A673 (cell line): ENCODE measurements around the gene PON1. TPM values are rescaled to one million over a fixed set of nuclear protein-coding genes. Genes with fewer than 3 reads are reported as not detected.

Experiments used
- BruUV-seq: library from RNA; stranded (reverse); fragments of 400-500 nt; replicated peaks from 2 replicates; lab custom pipeline; 2021; lab: Mats Ljungman, UMichigan
- CTCF ChIA-PET: fragments of 300-600 bp; sonication (Branson Sonifier 250); formaldehyde crosslinking; loops from one replicate; lab custom pipeline; 2022; ENCODE audit warnings: antibody characterized with exemption; lab: Charles Lee
- POLR2A ChIA-PET: fragments of 300-600 bp; sonication (Branson Sonifier 250); formaldehyde crosslinking; loops from one replicate; lab custom pipeline; 2022; ENCODE audit warnings: antibody characterized with exemption; ENCODE audit not compliant: low non-redundant PET; lab: Charles Lee
- DNase-seq: peaks from one replicate; pipeline ENCODE4 v3.0.0-alpha.2; 2015; ENCODE audit warnings: low spot score
- H3K27ac ChIP-seq: fragments of 200-600 bp; sonication (generic); 2 replicates; pipeline ENCODE4 v1.5.1; 2016; ENCODE audit warnings: mixed run types, low read depth, mild to moderate bottlenecking, mixed read lengths, antibody characterized with exemption, low read length; ENCODE audit not compliant: poor library complexity, severe bottlenecking
- H3K27me3 ChIP-seq: fragments of 200-600 bp; sonication (generic); replicated peaks from 2 replicates; pipeline ENCODE4 v1.6.1; 2017; ENCODE audit warnings: mixed run types, low read depth, mild to moderate bottlenecking, mixed read lengths, antibody characterized with exemption, low read length; ENCODE audit not compliant: insufficient read depth, poor library complexity
- H3K36me3 ChIP-seq: fragments of 200-600 bp; sonication (generic); 2 replicates; pipeline ENCODE4 v1.6.1; 2016; ENCODE audit warnings: mixed run types, mild to moderate bottlenecking, mixed read lengths, antibody characterized with exemption, low read length; ENCODE audit not compliant: insufficient read depth, poor library complexity, severe bottlenecking
- H3K4me1 ChIP-seq: fragments of 200-600 bp; sonication (generic); 2 replicates; pipeline ENCODE4 v1.6.1; 2017; ENCODE audit warnings: mixed run types, mild to moderate bottlenecking, mixed read lengths, antibody characterized with exemption, low read length; ENCODE audit not compliant: insufficient read depth, poor library complexity, severe bottlenecking
- H3K4me3 ChIP-seq: fragments of 200-600 bp; sonication (generic); 2 replicates; pipeline ENCODE4 v1.5.1; 2016; ENCODE audit warnings: low read depth, mixed run types, mild to moderate bottlenecking, mixed read lengths, low read length; ENCODE audit not compliant: poor library complexity, severe bottlenecking
- H3K9me3 ChIP-seq: fragments of 200-600 bp; sonication (generic); 2 replicates; pipeline ENCODE4 v1.6.1; 2016; ENCODE audit warnings: mixed run types, low read depth, mild to moderate bottlenecking, mixed read lengths, antibody characterized with exemption, low read length; ENCODE audit not compliant: poor library complexity, severe bottlenecking
- EZH2 ChIP-seq: fragments of 200-600 bp; sonication (generic); IDR thresholded peaks from 2 replicates; pipeline ENCODE4 v1.6.1; 2017; ENCODE audit warnings: borderline replicate concordance, low read depth, mild to moderate bottlenecking, mixed read lengths, antibody characterized with exemption, low read length; ENCODE audit not compliant: poor library complexity, severe bottlenecking
- intact Hi-C: fragments of 100-400 bp; cut with micrococcal nuclease; formaldehyde crosslinking; loops from one replicate; pipeline ENCODE4 v1.10.0; 2022; ENCODE audit not compliant: unreplicated experiment
- total RNA-seq: library from RNA; stranded (reverse); gene quantifications from 2 replicates; pipeline ENCODE4 v1.2.3, GENCODE V29; 2021
- TF ChIP-seq, protein P1 (sequence below): fragments of 300-800, 200-600 bp; sonication (generic); conservative IDR thresholded peaks from 2 replicates; pipeline ENCODE4 v1.5.1; 2017; ENCODE audit warnings: low read depth, mild to moderate bottlenecking, antibody characterized with exemption, low read length, moderate library complexity, mixed read lengths

The PON1 gene
- total RNA-seq, 1 experiment from 2014 or later, result not detected

DNA sequence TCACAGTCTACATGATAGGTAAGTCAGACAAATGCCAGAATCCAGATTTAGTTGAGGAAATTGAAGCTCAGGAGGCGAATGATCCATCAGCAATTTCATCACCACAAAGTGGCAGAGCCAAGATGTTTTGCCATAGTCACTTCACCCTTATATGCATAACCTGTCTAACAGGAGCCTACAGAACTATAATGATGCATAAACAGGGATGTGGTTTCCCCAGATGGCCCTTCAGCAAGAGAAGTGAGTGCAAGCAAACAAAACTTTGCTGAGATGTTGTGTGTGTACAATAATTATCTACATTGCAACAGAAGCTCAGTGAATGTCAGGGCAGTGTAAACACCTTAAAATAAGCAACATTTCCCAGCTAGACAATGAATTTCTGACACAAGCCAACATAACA lies 43.3 kb upstream of the PON1 start:
- H3K36me3 ChIP-seq, result no peaks in the 10 kb centered on the region
- no peaks in the 10 kb centered on the region for H3K27me3 ChIP-seq
- no peaks in the 10 kb centered on the region for H3K9me3 ChIP-seq
- no peak overlapping the region for H3K4me3 ChIP-seq
- TF ChIP-seq, protein P1, sequence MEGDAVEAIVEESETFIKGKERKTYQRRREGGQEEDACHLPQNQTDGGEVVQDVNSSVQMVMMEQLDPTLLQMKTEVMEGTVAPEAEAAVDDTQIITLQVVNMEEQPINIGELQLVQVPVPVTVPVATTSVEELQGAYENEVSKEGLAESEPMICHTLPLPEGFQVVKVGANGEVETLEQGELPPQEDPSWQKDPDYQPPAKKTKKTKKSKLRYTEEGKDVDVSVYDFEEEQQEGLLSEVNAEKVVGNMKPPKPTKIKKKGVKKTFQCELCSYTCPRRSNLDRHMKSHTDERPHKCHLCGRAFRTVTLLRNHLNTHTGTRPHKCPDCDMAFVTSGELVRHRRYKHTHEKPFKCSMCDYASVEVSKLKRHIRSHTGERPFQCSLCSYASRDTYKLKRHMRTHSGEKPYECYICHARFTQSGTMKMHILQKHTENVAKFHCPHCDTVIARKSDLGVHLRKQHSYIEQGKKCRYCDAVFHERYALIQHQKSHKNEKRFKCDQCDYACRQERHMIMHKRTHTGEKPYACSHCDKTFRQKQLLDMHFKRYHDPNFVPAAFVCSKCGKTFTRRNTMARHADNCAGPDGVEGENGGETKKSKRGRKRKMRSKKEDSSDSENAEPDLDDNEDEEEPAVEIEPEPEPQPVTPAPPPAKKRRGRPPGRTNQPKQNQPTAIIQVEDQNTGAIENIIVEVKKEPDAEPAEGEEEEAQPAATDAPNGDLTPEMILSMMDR, result no peak
- TF ChIP-seq EZH2, result no peak
- no peak overlapping the region for H3K27ac ChIP-seq
- DNase-seq, result no peak
- no TSS peak for BruUV-seq
- ChIA-PET POLR2A (no interaction called here), CTCF (no interaction called here)
- no peaks in the 10 kb centered on the region for H3K4me1 ChIP-seq
- intact Hi-C loops, result no loop called here

DNA sequence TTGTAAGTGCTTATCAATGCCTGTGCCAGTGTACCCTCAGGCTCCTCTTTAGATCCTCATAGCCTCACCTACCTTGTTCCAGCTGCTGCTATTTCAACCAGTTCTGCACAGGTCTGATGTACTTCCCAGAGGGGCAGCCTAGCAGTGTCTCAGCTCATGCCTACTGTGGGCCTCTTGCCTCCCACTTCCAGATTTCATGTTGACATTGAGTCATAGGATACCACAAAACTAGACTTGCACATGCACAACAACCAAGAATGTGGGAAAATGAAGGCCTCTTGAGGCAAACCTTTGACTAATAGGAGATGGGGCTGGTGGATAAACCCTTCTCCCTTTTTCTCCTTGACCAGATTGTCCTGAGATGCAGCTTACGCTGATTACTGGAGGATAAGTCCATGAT lies 40.8 kb upstream of the PON1 start:
- intact Hi-C loops, result no loop called here
- H3K36me3 ChIP-seq, result no peaks in the 10 kb centered on the region
- no peak overlapping the region for H3K27ac ChIP-seq
- ChIA-PET POLR2A (no interaction called here), CTCF (no interaction called here)
- H3K9me3 ChIP-seq, result no peaks in the 10 kb centered on the region
- H3K27me3 ChIP-seq, result no peaks in the 10 kb centered on the region
- BruUV-seq, result no TSS peak
- no peaks in the 10 kb centered on the region for H3K4me1 ChIP-seq
- H3K4me3 ChIP-seq, result no peak overlapping the region
- DNase-seq, result no peak
- TF ChIP-seq EZH2, result no peak
- TF ChIP-seq, protein P1, result no peak

DNA sequence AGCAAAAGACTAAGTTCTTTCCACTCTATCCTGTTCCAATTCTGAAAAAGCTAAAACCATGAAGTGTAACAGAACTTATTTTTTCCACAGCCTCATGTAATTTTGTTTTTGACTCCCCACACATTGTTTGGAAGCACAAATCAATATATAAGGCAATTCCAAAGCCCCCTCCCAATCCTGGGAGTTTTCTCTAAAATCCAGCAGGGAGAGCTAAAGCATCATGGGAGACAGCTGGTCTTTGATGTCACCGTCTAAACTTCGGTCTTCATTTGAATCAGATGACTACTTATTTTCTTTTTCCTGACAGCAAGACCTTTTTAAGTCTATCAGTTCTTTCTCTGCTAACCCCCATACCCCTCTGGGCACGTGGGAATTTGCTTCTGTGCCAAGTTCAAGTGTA lies 33.3 kb upstream of the PON1 start:
- H3K4me1 ChIP-seq, result no peaks in the 10 kb centered on the region
- intact Hi-C loops, result loop anchor here (1.0 kb wide), 1 partner anchor 120 kb away; no protein-coding TSS in a partner anchor
- H3K27me3 ChIP-seq, result no peaks in the 10 kb centered on the region
- no peaks in the 10 kb centered on the region for H3K36me3 ChIP-seq
- H3K27ac ChIP-seq, result no peak overlapping the region
- no TSS peak for BruUV-seq
- H3K4me3 ChIP-seq, result no peak overlapping the region
- DNase-seq, result peak; percentile 12
- ChIA-PET POLR2A (no interaction called here), CTCF (interaction anchor here (0.6 to 1.6 kb wide), 2 partner anchors 119 to 121 kb away, joined by 4 read pairs; no protein-coding TSS in a partner anchor)
- peaks cover 3% of the 10 kb centered on the region for H3K9me3 ChIP-seq
- TF ChIP-seq, protein P1, result peak; percentile 49
- TF ChIP-seq EZH2, result no peak
